COR-L47 (cell line): ENCODE results near the gene SSPN.

ENCODE experiments used
- DNase-seq: peaks from one replicate; lab custom pipeline; 2025; lab: John Stamatoyannopoulos, UW

The SSPN gene

GRCh38 chr12:26285401-26285800, 90.0 kb downstream of the SSPN start:
- DNase-seq: no peak

DNA sequence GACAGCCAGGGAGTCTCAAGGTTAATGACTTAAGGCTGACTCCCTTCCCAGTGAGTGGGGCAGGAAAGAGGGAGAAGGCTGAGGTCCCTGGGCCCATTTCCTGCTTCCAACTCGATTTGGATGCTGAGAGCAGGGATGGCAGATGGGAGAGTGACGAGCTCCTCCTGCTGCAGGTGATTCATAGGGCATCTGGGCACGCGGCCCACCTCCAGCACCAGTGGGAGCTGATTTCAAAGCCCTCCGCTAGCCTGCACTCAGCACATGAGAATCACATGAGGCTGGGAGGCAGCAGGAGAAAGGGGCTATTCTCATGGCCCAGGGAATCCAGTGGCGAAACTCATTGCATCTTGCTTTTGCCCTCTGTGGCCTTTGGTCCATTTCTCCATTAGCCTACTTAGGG, 90.8 kb downstream of the SSPN start:
- DNase-seq: no peak

GRCh38 chr12:26287671-26288381, 92.5 kb downstream of the SSPN start:
- DNase-seq: no peak

GRCh38 chr12:26290565-26290964, 95.2 kb downstream of the SSPN start:
- DNase-seq: no peak

DNA sequence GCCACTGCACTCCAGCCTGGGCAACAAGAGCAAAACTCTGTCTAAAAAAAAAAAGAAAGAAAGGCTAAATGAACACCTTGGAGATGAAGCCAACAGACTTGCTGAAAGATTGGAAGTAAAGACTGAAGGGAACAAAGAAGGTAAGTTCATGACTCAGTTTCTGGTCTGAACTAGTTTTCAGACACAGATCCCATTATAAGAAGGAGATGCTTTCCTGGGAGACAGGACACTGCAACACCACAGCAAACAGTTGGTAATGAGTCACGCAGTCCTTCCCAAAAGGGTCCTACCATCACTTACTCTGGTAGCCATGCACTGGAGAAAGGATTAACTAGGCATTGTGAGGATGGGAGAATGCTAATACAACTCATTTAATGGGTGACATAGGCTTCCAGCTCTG, 97.2 kb downstream of the SSPN start:
- DNase-seq: no peak

DNA sequence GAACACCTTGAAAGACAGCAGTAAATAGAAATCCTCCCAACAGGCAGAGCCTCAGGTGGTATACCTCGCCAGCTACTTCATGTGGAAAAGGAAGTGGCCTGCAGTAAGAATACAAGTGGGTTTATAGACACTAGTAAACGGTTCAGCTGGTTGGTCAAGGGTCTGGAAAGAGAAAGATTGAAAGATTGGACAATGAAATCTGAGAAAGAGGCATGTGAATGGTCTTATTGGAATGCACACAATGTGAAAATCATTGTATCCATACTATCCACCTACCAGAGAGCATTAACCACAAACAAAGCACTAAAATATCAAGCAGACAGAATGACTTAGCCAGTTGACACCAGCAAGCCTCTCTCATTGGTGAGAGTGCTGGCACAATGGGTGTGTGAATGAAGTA, 98.2 kb downstream of the SSPN start:
- DNase-seq: no peak

DNA sequence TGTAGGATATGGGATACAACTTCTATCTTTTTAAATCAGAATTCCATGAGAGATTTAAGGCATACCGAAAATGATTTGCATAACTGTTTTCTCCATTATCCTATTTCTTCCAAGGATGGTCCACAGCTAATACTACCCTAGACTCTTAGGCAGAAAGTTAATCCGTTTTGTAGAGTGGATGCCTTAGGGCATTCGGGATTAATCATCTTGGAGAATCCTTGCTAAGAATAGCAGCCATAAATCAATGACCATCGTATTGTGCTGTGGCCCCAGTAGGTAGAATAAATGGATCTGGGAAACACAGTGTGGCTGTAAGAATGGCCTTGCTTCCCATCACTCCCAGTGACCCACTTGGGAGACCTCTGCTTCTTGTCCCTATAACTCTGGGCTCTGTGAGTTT, 99.6 kb downstream of the SSPN start:
- DNase-seq: no peak

DNA sequence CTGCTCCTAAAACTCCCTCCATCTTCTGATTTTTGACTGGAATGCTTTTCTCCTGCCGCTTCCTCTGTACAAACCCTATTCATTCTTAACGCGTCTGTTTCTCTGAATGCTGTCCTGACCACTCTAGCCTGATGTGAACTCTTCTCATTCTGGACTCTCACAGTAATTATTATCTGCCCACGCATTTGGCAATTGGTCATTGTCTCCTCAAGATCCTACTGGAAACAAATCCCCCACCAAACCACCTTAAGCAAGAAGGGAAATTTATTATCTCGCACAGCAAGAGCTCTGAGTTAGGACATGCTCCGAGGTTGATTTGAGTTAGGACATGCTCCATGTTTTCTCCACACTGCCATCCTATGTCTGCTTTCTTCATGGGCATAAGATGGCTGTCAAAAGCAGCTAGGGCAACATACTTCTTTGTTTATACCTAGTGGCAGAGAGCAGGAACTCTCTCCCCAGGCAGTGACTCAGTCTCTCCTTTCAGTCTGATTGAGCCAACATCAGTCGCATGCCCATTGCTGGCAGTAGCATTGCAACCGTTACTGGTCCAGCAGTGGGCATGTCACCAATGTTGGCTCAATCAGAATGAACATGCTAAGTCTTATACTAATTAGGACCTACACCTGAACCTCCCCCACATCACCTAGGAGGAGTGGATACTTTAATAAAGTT, 102.2 kb downstream of the SSPN start:
- DNase-seq: no peak

- no peak for DNase-seq
Measured at GRCh38 chr12:26298785-26299621, 103.6 kb downstream of the SSPN start.

- DNase-seq: no peak
Measured at GRCh38 chr12:26299751-26300150, 104.4 kb downstream of the SSPN start.
